Measurements from ENCODE around the gene SEL1L. TPM values are rescaled to one million over a fixed set of nuclear protein-coding genes. Genes with fewer than 3 reads are reported as not detected.
A peak's percentile ranks its signal among the peaks of the same experiment; 100 is the strongest.

Gene SEL1L
- total and polyA plus RNA-seq, 7 donors = 15.5 to 83.4 (median 45.2) TPM

DNA sequence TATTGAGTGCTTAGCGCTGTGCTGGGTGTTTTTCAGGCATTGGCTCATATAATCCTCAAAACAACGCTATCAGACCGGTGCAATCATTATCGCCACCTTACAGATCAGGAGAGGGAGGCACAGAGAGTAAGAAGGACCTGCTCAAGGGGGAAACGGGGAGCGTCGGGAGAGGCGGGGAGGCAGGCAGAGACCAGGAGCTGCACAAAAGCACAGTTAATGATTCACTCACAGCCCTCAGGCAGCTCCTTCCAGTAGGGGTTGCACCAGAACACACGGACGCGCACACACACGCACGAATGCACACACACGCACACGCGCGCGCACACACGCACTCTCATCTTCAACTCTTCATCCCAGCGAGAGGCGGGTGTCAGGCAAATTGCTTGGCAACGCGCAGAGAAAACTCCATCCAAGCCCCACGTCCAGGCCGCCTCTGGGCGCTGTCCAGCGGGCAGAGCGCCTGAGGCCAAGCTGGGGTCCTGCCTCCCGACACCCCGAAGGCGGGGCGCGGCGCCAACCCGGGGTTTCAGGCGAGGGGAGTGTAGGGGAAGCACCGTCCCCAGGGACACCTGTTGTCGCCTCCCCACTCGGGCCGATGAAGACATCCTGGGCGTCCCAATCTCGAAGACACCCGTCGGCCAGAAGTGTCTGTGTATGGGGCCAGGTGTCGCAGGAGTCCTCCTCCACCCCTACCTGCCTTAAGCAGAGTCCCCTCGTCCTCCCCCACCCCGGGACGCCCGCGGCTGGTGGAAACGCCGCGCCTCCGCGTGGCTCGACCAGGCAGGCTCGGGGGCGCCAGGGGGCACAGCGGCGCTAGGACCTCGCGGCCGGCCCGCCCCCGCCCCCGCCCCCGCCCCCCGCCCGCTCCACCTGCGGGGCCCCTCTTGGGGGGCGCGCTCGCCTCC, 98.0 kb downstream of the SEL1L start:
- WGBS, 3 donors = 1% methylated on average over 52 to 73 of the region's 73 CpGs
- ATAC-seq (peak; percentile 56 to 71 (median 67)), DNase-seq (peak; percentile 65 to 80)

DNA sequence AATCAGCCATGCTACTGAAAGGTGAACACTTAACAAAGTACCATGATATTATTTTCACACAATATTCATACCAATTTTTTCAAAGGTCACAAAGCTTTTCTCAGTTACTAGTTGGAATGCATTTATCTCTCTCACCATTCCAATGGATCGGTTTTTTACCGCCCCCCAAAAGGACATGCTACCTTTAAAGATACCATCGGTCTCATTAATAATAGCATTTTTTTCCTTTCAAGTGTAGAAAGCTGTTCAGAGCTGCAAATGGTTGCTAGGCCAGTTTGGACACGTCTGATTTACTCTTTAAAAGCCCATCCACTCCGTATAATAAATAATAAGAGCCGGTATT, 98.6 kb downstream of the SEL1L start:
- no peaks in the 10 kb centered on the region for H3K9me3 ChIP-seq
- TF ChIP-seq, protein P1, sequence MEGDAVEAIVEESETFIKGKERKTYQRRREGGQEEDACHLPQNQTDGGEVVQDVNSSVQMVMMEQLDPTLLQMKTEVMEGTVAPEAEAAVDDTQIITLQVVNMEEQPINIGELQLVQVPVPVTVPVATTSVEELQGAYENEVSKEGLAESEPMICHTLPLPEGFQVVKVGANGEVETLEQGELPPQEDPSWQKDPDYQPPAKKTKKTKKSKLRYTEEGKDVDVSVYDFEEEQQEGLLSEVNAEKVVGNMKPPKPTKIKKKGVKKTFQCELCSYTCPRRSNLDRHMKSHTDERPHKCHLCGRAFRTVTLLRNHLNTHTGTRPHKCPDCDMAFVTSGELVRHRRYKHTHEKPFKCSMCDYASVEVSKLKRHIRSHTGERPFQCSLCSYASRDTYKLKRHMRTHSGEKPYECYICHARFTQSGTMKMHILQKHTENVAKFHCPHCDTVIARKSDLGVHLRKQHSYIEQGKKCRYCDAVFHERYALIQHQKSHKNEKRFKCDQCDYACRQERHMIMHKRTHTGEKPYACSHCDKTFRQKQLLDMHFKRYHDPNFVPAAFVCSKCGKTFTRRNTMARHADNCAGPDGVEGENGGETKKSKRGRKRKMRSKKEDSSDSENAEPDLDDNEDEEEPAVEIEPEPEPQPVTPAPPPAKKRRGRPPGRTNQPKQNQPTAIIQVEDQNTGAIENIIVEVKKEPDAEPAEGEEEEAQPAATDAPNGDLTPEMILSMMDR (IDR thresholded peaks at IDR 0.05) = no peak
- ATAC-seq (no peak), DNase-seq (no peak)
- intact Hi-C loops (cut with DNase I) = loop anchor here in 1 of 2 donors (5.0 kb wide), 1 partner anchor 33 kb away; the partner anchor contains the start of gene STON2
- H3K27ac ChIP-seq = peak overlapping the region; percentile 74
- H3K4me1 ChIP-seq = peaks cover 34% of the 10 kb centered on the region
- 8 to 19% (median 14%) methylated on average over 6 of the region's 6 CpGs for WGBS, 3 donors
- no peaks in the 10 kb centered on the region for H3K27me3 ChIP-seq (ENCODE audit: insufficient read depth in 3 of 3, low read length in 2 of 3)
- peak overlapping the region; percentile 71 for H3K4me3 ChIP-seq
- no peaks in the 10 kb centered on the region for H3K36me3 ChIP-seq (ENCODE audit: insufficient read depth in 1 of 2, low read depth in 1 of 2)

More for the DNA sequence above, 98.0 kb downstream of the SEL1L start:
- TF ChIP-seq, protein P1 (IDR thresholded peaks at IDR 0.05) = no peak
- no peaks in the 10 kb centered on the region for H3K27me3 ChIP-seq (ENCODE audit: insufficient read depth in 3 of 3, low read length in 2 of 3)
- H3K27ac ChIP-seq = peak overlapping the region; percentile 74
- peaks cover 29% of the 10 kb centered on the region for H3K4me1 ChIP-seq
- no peaks in the 10 kb centered on the region for H3K36me3 ChIP-seq (ENCODE audit: insufficient read depth in 1 of 2, low read depth in 1 of 2)
- peak overlapping the region; percentile 71 for H3K4me3 ChIP-seq
- H3K9me3 ChIP-seq = no peaks in the 10 kb centered on the region
- intact Hi-C loops (cut with DNase I) = loop anchor here in 1 of 2 donors (5.0 kb wide), 1 partner anchor 33 kb away; the partner anchor contains the start of gene STON2

DNA sequence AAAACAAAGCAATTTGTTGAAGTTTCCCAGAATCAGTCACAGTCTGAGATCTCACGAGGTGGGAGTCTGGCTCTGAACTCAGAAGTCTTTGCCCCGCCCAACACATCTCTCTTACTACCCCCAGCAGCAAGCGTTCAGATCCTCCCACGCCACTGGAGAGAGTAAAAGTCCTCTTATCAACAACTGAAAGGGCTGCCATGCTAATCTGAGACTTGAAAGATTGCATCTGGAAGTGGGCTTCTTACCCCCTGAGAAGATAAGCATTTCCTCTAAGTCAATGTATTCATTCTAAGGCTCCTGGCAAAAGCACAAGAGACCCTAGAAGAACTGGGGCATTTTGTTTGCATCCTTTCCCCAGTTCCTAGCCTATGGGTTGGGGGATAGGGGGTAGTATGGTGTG, 99.4 kb downstream of the SEL1L start:
- WGBS, 3 donors = 65 to 77% (median 76%) methylated on average over 4 of the region's 4 CpGs
- ATAC-seq = no peak
- Histone ChIP-seq H3K4me3 (no peak overlapping the region), H3K9me3 (no peaks in the 10 kb centered on the region), H3K27ac (no peak overlapping the region), H3K4me1 (peaks cover 40% of the 10 kb centered on the region), H3K36me3 (ENCODE audit: insufficient read depth in 1 of 2, low read depth in 1 of 2) (no peaks in the 10 kb centered on the region), H3K27me3 (ENCODE audit: insufficient read depth in 3 of 3, low read length in 2 of 3) (no peaks in the 10 kb centered on the region)
- intact Hi-C loops (cut with DNase I) = no loop called here
- DNase-seq = no peak
- TF ChIP-seq, protein P1 (IDR thresholded peaks at IDR 0.05) = no peak

DNA sequence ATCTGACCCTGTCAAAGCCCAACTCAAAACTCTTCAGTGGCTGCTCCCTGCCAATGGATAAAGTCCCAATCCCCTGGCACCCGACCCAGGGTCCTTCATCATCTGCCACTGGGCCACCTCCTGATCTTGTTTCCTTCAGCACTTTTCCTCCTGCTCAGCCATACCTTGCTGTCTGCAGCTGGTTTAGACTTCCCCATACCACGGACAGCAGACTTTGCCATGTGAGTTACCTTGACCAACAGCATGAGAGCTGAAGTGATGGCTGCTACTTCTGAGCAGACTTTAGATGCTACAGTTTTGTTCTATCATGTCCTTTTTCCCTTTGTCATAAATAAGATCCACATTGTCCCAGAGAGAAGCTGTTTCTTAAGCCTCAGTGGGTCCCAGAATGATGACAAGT, 100.3 kb downstream of the SEL1L start:
- 22 to 39% (median 37%) methylated on average over 2 of the region's 2 CpGs for WGBS, 3 donors
- TF ChIP-seq, protein P1 (IDR thresholded peaks at IDR 0.05) = no peak
- peaks cover 40% of the 10 kb centered on the region for H3K4me1 ChIP-seq
- no peak overlapping the region for H3K27ac ChIP-seq
- no peak for ATAC-seq
- no peaks in the 10 kb centered on the region for H3K36me3 ChIP-seq (ENCODE audit: insufficient read depth in 1 of 2, low read depth in 1 of 2)
- no peak for DNase-seq
- H3K9me3 ChIP-seq = no peaks in the 10 kb centered on the region
- no peak overlapping the region for H3K4me3 ChIP-seq
- H3K27me3 ChIP-seq (ENCODE audit: insufficient read depth in 3 of 3, low read length in 2 of 3) = no peaks in the 10 kb centered on the region
- intact Hi-C loops (cut with DNase I) = no loop called here

Measured in psoas muscle (tissue), 8 donors.